ENCODE measurements around the gene ARF6.

The ARF6 gene

DNA sequence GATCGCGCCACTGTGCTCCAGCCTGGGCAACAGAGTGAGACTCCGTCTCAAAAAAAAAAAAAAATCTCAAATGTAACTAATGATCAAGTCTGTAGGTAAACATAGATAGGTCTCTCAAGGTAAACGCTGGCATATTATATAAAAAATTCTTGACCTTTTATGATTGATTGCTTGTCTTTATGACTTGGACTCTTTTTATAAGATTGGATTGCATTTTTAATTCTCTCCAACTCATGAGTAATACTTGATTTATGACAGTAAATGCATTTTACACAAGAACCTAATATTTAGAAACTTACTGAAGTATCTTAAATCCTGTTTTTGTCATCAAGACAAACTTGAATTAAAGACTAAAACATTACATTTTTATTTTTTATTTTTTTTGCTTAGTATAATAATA, 16.1 kb downstream of the ARF6 start:
- no peak for ATAC-seq (ENCODE audit: insufficient read depth, low read depth)

GRCh38 chr14:49915085-49915484, 22.2 kb downstream of the ARF6 start:
- no peak overlapping the region for H2AFZ ChIP-seq (ENCODE audit: low read depth, low read length)
- no peak for DNase-seq

More for the DNA sequence above, 16.1 kb downstream of the ARF6 start:
- no peak overlapping the region for H3K4me3 ChIP-seq (ENCODE audit: low read depth in 1 of 2, low read length in 2 of 2)
- no peak for TF ChIP-seq CTCF (IDR thresholded peaks at IDR 0.05; ENCODE audit: borderline replicate concordance, extremely low read depth, low read length, poor library complexity, severe bottlenecking)
- no peak for TF ChIP-seq EZH2 (IDR thresholded peaks at IDR 0.05; ENCODE audit: borderline replicate concordance, low read depth, low read length, severe bottlenecking)
- H3K9ac ChIP-seq (ENCODE audit: low read depth, low read length): no peak overlapping the region
- H3K27ac ChIP-seq (ENCODE audit: low read length): no peak overlapping the region
- H3K4me1 ChIP-seq (ENCODE audit: insufficient read depth, low read length): no peaks in the 10 kb centered on the region; the same call in 1 of the 2 replicates
- DNase-seq: no peak
- no peaks in the 10 kb centered on the region for H3K27me3 ChIP-seq (ENCODE audit: insufficient read depth, low read length, poor library complexity)
- no peaks in the 10 kb centered on the region for H3K9me3 ChIP-seq (ENCODE audit: insufficient read depth, low read length, severe bottlenecking)
- no peaks in the 10 kb centered on the region for H3K36me3 ChIP-seq (ENCODE audit: insufficient read depth, low read length)
- H4K20me1 ChIP-seq (ENCODE audit: insufficient read depth, low read length): no peaks in the 10 kb centered on the region
- H2AFZ ChIP-seq (ENCODE audit: low read depth, low read length): no peak overlapping the region
- H3K79me2 ChIP-seq (ENCODE audit: insufficient read depth, low read length): no peaks in the 10 kb centered on the region
- H3K4me2 ChIP-seq (ENCODE audit: insufficient read depth, low read length): no peak overlapping the region

GRCh38 chr14:49918706-49919105, 25.8 kb downstream of the ARF6 start:
- Histone ChIP-seq H4K20me1 (ENCODE audit: insufficient read depth, low read length) (no peaks in the 10 kb centered on the region), H3K27ac (ENCODE audit: low read length) (no peak overlapping the region), H3K9me3 (ENCODE audit: insufficient read depth, low read length, severe bottlenecking) (no peaks in the 10 kb centered on the region), H3K79me2 (ENCODE audit: insufficient read depth, low read length) (no peaks in the 10 kb centered on the region), H3K4me1 (ENCODE audit: insufficient read depth, low read length) (no peaks in the 10 kb centered on the region), H3K27me3 (ENCODE audit: insufficient read depth, low read length, poor library complexity) (no peaks in the 10 kb centered on the region), H2AFZ (ENCODE audit: low read depth, low read length) (no peak overlapping the region), H3K4me3 (ENCODE audit: low read depth in 1 of 2, low read length in 2 of 2) (no peak overlapping the region), H3K36me3 (ENCODE audit: insufficient read depth, low read length) (no peaks in the 10 kb centered on the region), H3K9ac (ENCODE audit: low read depth, low read length) (no peak overlapping the region), H3K4me2 (ENCODE audit: insufficient read depth, low read length) (no peak overlapping the region)
- TF ChIP-seq CTCF (IDR thresholded peaks at IDR 0.05; ENCODE audit: borderline replicate concordance, extremely low read depth, low read length, poor library complexity, severe bottlenecking) (no peak), EZH2 (IDR thresholded peaks at IDR 0.05; ENCODE audit: borderline replicate concordance, low read depth, low read length, severe bottlenecking) (no peak)
- ATAC-seq (ENCODE audit: insufficient read depth, low read depth) (no peak), DNase-seq (no peak)

More at GRCh38 chr14:49915085-49915484, 22.2 kb downstream of the ARF6 start:
- Histone ChIP-seq H3K9me3 (ENCODE audit: insufficient read depth, low read length, severe bottlenecking) (no peaks in the 10 kb centered on the region), H3K4me1 (ENCODE audit: insufficient read depth, low read length) (no peaks in the 10 kb centered on the region), H3K4me3 (ENCODE audit: low read depth in 1 of 2, low read length in 2 of 2) (no peak overlapping the region), H3K36me3 (ENCODE audit: insufficient read depth, low read length) (no peaks in the 10 kb centered on the region), H4K20me1 (ENCODE audit: insufficient read depth, low read length) (no peaks in the 10 kb centered on the region), H3K79me2 (ENCODE audit: insufficient read depth, low read length) (no peaks in the 10 kb centered on the region), H3K27ac (ENCODE audit: low read length) (no peak overlapping the region), H3K9ac (ENCODE audit: low read depth, low read length) (no peak overlapping the region), H3K4me2 (ENCODE audit: insufficient read depth, low read length) (no peak overlapping the region), H3K27me3 (ENCODE audit: insufficient read depth, low read length, poor library complexity) (no peaks in the 10 kb centered on the region)
- no peak for ATAC-seq (ENCODE audit: insufficient read depth, low read depth)
- TF ChIP-seq CTCF (IDR thresholded peaks at IDR 0.05; ENCODE audit: borderline replicate concordance, extremely low read depth, low read length, poor library complexity, severe bottlenecking) (no peak), EZH2 (IDR thresholded peaks at IDR 0.05; ENCODE audit: borderline replicate concordance, low read depth, low read length, severe bottlenecking) (no peak)
